Activated T-cell treated with anti-CD3 and anti-CD28 coated beads for 24 hours (primary cell): Measurements from ENCODE around the gene EBPL.
"Not testable (repeated sequence)": the region's sequence is repeated elsewhere in the genome, so short reads cannot be mapped to it uniquely, and the experiment has no call there.

Experiments used
- DNase-seq: peaks from one replicate; pipeline ENCODE4 v3.0.0-alpha.2; 2020; ENCODE audit warnings: low read depth

The EBPL gene

DNA sequence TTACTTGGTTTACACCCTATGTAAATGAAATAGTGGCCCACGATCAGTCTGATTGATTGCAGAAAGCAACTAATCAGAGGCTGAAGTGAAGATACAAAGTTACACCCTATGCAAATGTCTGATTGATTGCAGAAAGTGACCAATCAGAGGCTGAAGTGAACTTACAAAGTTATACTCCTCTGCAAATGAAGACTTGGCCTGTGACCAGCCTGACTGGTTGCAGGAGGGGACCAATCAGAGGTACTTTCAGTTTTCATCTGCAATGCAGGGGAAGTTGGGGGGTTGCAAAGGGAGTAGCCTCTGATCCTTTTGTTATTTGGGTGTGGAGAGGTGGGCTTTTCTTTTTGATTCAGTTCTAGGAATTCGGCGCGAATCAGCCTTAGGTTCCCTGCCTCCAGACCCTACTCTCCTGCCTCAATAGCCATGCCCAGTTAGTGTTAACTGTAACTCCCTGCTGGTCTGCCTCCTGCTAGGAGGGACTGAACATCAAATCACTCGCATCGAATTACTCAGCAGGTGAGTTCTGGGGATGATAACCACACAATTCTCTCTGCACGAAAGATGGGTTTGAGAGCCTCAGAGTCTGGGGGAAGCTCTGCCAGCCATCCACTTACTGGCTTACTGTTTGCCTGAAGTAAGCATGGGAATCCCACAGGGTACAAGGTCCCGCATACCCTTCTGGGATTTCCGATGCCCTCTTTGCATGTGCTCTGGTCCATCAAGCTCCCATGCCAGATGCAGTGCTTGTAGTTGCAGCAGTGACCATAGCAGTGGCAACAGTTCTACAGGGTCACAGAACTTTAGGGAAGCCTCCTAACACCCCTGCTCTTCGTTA, 55.5 kb downstream of the EBPL start:
- DNase-seq: peak; percentile 12

DNA sequence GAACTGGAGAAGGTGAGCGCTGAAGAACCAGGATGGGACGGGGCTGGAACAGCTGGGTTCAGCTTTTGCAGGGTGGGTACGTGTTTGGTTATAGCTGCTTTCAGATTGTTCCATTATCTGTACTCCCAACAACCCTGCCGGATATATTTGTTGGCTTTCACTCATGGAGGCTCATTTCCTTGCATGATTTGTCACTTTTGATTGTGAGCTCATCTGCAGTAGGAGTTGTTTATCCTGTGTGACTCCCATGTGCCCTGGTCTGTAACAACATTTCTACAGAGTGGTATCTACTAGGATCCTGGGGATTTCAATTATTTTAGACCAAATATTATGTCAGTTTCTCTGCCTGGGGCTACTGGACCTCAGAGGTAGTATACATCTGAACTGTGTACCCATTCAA, 57.6 kb downstream of the EBPL start:
- no peak for DNase-seq

DNA sequence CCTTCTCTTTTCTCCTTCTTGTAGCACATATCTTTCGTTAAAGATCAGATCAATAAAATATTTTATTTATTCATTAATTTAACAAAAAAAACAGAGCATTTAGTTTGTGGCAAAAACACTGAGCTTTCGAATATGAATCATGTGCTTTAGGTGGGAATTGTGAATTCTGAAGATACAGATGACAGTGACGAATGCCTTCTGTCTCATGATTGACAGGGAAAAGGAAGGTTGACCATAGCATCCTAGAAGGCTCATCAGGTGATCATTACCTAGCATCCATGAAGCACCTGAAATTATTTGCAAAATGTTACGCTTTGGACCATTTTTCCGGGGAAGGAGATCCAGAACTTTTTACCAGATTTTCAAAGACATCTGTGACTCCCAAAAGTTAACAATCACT, 59.1 kb downstream of the EBPL start:
- DNase-seq: no peak

DNA sequence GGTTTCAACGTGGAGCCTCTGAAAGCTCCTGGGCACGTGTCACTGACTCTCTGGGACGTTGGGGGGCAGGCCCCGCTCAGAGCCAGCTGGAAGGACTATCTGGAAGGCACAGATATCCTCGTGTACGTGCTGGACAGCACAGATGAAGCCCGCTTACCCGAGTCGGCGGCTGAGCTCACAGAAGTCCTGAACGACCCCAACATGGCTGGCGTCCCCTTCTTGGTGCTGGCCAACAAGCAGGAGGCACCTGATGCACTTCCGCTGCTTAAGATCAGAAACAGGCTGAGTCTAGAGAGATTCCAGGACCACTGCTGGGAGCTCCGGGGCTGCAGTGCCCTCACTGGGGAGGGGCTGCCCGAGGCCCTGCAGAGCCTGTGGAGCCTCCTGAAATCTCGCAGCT, 60.7 kb downstream of the EBPL start:
- DNase-seq: no peak

DNA sequence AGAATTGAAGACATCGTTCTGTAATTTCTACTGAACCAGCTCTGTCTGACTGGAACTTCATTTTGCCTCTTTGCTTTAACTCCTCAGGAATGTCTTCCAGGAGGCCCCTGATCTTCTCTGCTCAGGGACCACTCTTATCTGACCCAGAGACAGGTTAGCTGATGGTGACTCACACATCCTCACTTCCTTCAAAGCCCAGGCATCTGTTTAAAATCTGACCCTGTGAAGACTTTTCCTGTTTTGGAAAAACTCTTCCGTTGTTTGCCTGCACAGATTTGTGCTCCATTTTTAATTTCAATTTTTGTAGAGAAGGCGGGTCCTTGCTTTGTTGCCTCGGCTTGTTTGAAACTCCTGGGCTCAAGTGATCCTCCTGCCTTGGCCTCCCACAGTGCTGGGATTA, 61.3 kb downstream of the EBPL start:
- no peak for DNase-seq

DNA sequence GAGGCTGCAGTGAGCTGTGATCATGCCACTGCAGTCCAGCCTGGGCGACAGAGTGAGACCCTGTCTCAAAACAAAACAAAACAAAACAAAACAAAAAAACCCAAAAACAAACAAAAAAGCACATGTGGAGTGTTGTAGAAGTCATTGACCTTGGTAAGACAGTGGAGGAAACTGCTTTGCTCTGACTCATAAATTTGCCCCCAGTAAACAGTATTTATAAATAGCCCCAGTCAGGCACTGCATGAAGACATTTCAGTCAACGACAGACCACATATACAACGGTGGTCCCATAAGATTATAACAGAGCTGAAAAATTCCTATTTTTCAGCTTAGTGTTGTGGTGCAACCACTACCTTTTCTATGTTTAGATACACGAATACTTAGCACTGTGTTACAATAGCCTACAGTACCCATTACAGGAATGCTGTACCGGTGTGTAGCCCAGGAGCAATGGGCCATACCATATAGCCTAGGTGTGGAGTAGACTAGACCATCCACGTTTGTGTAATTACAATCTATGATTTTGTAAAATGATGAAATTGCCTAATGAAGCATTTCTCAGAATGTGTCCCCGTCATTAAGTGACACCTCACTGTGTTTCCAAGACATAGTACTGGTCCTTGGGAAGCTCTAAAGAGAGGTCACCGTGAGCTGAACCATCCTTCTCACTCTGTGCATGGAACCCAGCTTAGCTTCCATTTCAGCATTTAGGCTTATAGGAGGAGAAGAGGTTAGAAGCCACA, 61.9 kb downstream of the EBPL start:
- no peak for DNase-seq

DNA sequence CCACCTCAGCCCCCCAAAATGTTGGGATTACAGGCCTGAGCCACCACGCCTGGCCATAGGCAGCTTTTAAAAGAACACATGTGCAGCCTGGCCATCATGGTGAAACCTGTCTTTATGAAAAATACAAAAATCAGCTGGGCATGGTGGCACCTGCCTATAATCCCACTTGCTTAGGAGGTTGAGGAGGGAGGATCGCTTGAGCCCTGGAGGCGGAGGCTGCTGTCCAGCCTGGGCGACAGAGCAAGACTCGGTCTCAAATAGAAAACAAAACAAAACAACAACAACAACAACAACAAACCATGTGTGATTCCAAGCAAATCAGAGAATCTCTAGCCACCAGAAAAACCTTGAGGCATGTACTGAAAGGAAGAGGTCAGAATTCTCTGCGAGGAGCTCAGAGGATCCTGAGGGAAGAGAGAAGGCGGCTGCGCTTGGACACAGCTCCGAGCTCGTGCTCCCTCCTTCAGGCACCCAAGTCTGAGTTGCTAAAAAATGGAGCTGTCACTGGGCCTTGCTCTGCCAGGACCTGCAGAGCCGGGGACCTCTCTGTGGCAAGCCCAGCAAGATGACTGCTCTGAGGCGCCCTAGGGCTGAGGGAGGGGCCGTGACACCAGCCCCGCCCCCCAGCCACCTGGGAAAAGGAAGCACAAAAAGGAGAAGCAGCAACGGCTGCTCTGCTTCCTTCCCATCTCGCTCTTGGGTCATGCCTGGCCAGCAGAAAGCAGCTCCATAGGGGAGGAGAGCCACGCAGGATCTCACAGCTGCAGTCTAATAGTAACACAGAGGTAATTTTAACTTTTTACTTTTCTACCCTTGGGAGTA, 63.2 kb downstream of the EBPL start, which contains the start of gene ARL11:
Gene ARL11, plus strand, starts transcription at position 677 of the 822 bp plus-strand sequence. CDS start 1,941 bp downstream, outside the sequence.
- peak; percentile 29 for DNase-seq

DNA sequence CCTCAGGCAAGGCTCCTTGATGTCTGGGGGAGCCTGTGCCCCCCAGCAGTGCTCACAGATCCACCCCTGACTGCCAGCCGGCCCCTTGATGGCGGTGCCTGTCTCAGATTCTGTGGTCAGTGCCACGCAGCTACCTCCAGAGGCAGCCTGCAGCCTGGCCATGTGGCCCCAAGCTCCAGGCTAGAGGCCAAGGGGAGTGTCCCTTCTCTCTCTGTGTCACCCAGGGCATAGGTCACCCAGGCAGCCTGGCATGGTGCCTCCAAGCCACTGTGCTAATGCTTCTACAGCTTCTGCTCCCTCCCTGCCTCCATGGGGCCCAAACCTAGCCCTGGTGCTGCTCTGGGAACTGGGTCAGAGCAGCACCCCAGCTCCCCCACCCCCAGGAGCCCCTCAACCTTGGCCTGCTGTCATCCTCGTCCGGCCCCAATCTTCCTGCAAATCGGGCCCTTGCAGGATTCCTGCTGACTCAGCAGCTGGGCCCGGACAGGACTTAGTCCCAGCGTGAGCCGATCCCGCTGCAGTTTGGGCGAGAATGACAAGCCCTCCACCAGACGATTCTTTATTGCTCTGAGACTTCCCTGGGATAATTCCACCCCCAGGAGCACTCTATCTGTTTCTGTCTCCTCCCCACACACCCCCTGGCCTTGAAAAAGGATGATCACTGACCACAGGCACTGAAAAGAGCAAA, 65.8 kb downstream of the EBPL start:
- DNase-seq: no peak

DNA sequence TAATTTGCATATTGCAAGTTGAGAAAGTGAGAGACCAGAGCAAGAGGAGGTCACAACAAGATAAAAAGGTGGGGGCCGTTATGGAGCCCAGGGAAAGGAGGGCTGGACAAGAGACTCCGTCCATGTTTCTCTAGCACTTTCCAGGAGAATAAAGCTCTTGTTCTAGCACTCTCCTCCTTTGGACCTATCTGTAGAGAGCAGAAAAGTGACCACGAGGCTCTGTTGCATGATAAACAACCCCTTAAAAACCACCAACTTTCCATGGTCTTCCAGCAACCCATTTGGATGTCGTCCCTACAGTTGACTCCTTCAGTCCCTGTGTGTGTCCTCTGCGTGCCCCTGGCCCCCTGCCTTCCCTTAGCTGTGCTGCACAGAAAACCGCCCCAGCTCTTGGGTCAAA, 67.1 kb downstream of the EBPL start:
- DNase-seq: no peak

DNA sequence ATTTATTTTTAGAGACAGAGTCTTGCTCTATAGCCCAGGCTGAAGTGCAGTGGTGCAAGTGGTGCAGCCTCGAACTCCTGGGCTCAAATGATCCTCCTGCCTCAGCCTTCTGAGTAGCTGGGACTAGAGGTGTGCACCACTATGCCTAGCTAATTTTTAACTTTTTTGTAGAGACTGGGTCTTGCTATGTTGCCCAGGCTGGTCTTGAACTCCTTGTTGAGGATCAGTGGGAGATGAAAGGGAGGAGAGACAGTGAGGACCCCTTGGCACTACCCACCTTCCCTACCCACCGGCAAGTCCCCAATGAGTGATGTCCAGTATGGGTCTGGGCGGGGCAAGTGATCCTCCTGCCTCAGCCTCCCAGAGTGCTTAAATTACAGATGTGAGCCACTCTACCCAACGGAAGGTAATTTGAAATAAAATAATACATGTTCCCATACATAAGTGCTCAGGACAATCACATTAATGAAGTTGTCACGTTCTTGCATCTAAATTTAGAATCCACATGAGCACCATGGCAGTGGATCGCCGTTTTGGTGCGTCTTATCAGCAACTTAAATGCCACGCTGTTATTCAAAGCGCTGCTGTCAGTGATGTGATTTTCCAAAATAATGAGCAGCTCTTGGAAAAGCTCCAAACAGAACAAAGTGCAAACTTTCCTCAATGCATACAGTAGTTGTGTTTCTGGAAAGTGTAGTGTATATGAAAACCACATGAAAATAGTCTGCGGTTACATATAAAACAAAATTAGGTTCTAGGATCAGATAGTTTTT, 68.9 kb downstream of the EBPL start:
- DNase-seq: no peak

DNA sequence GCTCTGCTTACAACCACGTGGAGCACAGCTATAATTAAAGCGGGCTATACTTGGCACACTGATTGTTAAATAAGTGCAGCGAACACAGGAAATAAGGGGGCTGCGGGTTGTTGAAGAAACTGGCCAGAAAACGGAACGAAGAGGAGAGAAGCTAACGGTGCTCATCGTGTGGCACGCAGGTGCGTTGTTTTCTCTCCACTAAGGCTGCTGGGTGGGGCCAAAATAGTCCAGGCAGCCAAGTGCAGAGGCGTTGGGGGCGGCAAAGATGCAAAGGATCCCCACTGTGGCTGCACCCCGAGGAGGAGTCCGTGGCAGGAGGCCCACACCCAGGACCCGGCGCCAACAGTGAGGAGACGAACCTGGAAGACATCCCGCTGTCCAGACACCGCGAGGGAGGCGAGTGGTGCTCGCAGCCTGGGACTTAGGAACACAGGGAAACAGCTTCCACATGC, 71.1 kb downstream of the EBPL start:
- no peak for DNase-seq

DNA sequence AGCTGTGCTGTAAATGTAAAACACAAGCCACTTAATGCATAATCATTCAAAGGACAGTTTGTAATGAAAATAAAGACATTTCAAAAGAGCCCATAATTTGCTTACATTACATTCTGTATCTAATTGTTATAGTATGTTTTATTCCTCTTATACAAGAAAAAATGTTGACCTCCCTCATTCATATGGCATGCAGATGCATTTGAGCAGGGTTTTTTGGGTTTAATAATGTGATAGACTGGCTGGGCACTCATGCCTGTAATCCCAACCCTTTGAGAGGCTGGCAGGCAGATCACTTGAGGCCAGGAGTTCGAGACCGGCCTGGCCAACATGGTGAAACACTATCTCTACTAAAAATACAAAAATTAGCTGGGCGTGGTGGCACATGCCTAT, 74.6 kb downstream of the EBPL start:
- DNase-seq: no peak

DNA sequence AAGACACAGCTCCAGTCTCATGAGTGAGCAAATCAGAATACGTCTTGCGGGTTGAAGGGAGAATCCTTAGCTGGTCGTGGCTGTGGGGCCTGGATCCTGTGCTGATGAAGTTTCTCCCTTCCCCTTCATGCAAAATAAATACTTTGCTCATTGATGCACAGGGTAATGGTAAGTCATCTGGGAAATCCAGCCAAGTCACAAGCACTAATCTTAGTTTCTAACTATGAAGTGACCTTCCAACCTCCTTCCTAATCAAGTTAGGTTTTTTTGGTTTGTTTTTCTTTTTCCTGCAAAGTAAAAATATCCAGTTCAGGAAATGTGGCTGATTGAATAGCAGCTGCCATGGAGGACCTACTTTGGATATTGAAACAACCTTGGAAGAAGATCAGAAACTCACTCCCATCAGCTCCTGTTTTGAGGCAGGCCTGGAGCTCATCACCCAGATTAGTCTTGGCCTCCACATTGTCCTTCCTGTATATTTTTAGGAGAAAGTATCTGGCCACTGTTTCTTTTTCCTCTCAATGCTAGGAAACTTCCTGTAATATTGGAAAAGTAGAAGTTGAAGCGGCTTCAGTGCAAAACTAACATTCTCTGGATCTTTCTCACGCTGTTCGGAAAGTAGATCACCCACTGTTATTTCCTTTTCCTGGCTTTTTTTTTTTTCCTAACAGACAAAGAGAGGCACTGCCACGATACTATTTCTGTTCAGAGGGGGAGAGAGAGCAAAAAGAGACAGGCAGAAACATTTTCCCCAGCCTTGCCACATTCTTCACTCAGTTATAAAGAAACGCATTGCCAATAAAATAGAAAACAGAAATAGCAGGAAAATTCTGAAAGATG, 75.2 kb downstream of the EBPL start:
- no peak for DNase-seq

DNA sequence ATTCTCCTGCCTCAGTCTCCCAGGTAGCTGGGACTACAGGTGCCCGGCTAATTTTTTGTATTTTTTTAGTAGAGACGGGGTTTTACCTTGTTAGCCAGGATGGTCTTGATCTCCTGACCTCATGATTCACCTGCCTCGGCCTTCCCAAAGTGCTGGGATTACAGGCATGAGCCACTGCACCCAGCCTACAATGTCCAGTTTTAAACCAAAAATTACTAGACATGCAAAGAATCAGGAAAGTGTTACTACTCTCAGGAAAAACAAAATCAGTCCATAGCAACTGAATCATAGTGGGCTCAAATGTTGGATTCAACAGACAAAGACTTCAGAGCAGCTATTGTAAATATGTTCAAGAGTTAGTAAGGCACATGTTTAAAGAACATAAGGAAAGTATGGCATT, 79.2 kb downstream of the EBPL start:
- DNase-seq: not testable (repeated sequence)
